Skeletal muscle satellite cell (primary cell): ENCODE measurements around the gene AK1.
A peak's percentile ranks its signal among the peaks of the same experiment; 100 is the strongest.

Experiments
- H3K27me3 ChIP-seq: 2 replicates; pipeline ENCODE4 v1.7.0; 2013; ENCODE audit warnings: low read length; ENCODE audit not compliant: control insufficient read depth, insufficient read depth
- H3K36me3 ChIP-seq: 2 replicates; pipeline ENCODE4 v1.7.0; 2013; ENCODE audit warnings: mild to moderate bottlenecking, control low read depth, low read length; ENCODE audit not compliant: insufficient read depth
- H3K4me1 ChIP-seq: 2 replicates; pipeline ENCODE4 v1.7.0; 2013; ENCODE audit warnings: low read length; ENCODE audit not compliant: control insufficient read depth, insufficient read depth
- H3K4me2 ChIP-seq: 2 replicates; pipeline ENCODE4 v1.7.0; 2013; ENCODE audit warnings: mild to moderate bottlenecking, low read length
- H3K4me3 ChIP-seq: 2 replicates; pipeline ENCODE4 v1.7.0; 2013; ENCODE audit warnings: low read length
- H3K9ac ChIP-seq: 2 replicates; pipeline ENCODE4 v1.7.0; 2013; ENCODE audit warnings: mild to moderate bottlenecking, low read depth, low read length, moderate library complexity
- H3K9me3 ChIP-seq: replicated peaks from 2 replicates; pipeline ENCODE4 v1.7.0; 2013; ENCODE audit warnings: mild to moderate bottlenecking, control low read depth, low read length

Gene AK1

DNA sequence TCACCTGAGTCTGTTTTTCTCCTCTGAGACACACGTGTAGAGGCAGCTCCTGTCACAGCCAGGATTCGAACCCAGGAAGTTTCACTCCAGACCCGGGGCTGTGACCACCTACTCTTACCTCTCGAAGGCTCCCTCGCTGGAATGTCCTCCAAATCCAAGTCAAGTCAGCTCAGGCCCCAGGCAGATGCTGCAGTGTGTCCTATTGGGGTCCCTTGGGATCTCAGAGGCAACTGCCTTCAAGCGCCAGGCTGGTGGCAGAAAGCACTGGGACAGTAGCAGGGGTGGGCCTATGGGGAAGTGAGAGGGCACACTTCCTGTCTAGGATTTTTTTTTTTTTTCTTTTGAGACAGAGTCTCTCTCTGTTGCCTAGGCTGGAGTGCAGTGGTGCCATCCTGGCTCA, 40.1 kb upstream of the AK1 start:
- Histone ChIP-seq H3K4me1 (peaks cover 60% of the 10 kb centered on the region), H3K36me3 (peaks cover 5% of the 10 kb centered on the region), H3K9me3 (no peaks in the 10 kb centered on the region), H3K9ac (peak overlapping the region; percentile 74), H3K4me3 (no peak overlapping the region), H3K4me2 (peak overlapping the region; percentile 80), H3K27me3 (no peaks in the 10 kb centered on the region)

DNA sequence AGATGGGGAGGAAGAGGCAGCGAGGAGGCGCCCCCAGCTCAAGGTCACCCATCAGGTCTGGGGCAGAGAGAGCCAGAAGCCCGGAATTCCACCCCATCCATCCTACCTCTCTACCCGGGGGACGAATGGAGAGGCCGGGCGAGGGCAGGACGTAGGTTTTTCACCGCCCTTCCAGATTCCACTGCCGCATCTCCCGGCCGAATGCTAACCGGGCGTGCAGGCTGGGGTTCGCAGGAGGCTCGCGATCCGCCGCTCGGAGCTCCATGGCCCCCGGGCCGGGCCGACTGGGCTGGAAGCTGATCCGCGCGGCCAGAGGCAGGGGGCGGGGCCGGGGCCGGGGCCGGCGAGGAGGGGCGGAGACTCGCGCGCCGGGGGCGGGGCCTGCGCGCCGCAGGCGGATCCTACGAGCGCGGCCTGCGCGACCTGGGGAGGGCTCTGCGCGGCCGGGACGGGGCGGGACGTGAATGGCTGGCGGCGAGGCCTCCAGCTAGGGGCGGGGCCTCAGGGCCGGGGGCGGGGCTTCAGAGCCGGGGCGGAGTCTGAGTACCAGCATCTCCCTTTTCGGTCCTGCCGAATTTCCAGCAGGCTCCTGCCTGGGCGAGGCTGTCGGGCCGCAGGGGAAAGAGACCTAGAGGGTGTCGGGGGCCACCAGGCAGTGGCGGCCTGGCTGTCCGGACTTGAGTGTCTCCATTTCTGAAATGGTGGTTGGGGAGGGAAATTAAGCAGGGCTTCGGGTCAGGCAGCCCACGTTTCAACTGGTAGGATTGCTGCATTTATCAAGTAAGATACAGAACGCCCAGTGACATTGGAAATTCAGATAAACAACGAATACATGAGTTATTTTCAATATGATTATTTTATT, 39.5 kb upstream of the AK1 start, which contains the start of gene ST6GALNAC4:
ST6GALNAC4 (minus strand) TSS at position 322 of the 862 bp plus-strand sequence. CDS start 622 bp downstream, outside the sequence.
- Histone ChIP-seq H3K4me2 (peak within 1 kb of the TSS; percentile 100), H3K36me3 (peaks cover 12% of the 10 kb centered on the region), H3K27me3 (no peaks in the 10 kb centered on the region), H3K9ac (peak within 1 kb of the TSS; percentile 84), H3K9me3 (no peaks in the 10 kb centered on the region), H3K4me3 (peak within 1 kb of the TSS; percentile 89), H3K4me1 (peaks cover 58% of the 10 kb centered on the region)

DNA sequence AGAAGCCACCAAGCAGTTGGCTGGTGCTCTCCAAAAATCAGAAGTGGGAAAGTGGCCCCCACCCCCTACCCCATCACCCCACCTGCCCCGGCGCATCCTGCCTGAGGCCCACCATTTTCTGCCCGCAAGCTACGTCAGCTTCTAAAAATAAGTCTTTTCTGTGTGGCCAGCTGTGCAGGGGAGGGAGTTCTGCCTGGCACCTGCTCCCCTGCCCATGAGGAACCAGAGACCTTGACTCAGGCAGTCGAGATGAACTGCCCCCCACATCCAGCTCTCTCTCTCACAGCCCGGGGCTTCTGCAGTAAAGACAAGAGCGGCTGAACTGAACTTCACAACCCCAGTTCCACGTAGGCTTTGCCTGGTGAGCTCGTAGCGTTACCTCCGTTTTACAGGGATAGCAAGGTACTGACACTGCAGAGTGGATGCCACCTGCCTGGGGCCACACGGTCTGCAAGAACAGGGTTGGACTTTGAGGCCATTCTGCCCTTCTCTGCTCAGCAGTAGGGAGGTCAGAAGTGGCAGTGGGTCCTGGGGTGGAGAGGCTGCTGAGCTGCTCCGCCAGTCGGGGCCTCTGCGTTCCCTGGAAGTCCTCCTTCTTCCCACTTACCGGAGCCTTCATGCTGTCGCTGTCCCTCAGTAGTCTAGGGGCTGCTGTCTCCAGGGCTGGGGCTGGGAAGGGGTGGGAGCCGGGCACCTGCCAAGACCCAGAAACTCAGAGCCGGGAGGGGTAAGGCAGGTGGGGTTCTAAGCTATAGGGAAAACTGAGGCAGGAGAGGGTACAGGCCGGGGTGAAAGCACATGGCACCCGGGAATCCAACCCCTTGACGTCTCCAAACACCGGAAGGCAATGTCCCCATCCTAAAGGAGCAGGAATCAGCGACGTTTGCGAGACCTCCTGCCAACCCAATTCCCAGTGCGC, 38.6 kb upstream of the AK1 start:
- Histone ChIP-seq H3K4me3 (peak overlapping the region; percentile 89), H3K4me1 (peaks cover 51% of the 10 kb centered on the region), H3K27me3 (no peaks in the 10 kb centered on the region), H3K9ac (peak overlapping the region; percentile 84), H3K36me3 (peaks cover 16% of the 10 kb centered on the region), H3K9me3 (no peaks in the 10 kb centered on the region), H3K4me2 (peak overlapping the region; percentile 100)

- Histone ChIP-seq H3K9ac (no peak overlapping the region), H3K9me3 (no peaks in the 10 kb centered on the region), H3K36me3 (peaks cover 17% of the 10 kb centered on the region), H3K4me1 (peaks cover 51% of the 10 kb centered on the region), H3K4me2 (peak overlapping the region; percentile 100), H3K27me3 (no peaks in the 10 kb centered on the region), H3K4me3 (no peak overlapping the region)
These were observed 37.9 kb upstream of the AK1 start for GRCh38 chr9:127915325-127915752.

DNA sequence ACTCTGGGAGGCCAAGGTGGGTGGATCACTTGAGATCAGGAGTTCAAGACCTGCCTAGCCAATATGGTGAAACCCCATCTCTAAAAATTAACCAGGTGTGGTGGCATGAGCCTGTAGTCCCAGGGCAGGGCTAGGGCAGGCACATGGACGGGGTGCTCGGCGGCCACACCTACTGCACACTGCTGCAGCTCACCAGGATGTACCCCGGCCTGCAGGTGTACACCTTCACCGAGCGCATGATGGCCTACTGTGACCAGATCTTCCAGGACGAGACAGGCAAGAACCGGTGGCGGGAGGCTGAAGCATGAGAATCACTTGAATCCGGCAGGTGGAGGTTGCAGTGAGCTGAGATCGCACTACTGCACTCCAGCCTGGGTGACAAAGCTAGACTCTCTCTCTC, 36.2 kb upstream of the AK1 start:
- Histone ChIP-seq H3K4me1 (peaks cover 35% of the 10 kb centered on the region), H3K27me3 (no peaks in the 10 kb centered on the region), H3K9me3 (no peaks in the 10 kb centered on the region), H3K4me3 (no peak overlapping the region), H3K36me3 (peaks cover 24% of the 10 kb centered on the region), H3K9ac (no peak overlapping the region), H3K4me2 (no peak overlapping the region)

DNA sequence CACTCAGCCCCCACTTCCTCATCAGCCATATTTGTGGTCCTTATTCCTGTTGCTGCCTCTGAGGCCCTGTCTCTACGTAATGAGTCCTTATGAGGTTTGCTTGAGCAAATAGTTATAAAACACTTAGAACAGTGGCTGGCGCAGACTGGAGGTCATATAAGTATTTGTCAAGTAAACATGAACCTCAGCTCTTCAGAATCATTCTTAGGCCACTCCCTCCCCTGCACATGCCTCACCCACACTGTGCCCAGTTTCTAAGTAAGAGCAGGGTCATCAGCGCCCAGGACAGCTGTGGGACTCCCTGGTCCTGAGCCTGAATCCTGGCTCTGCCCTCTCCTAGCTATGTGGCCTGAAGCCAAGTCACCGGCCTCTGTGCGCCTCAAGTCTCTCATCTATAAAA, 35.4 kb upstream of the AK1 start:
- H3K9ac ChIP-seq: no peak overlapping the region
- H3K9me3 ChIP-seq: no peaks in the 10 kb centered on the region
- H3K27me3 ChIP-seq: no peaks in the 10 kb centered on the region
- H3K4me1 ChIP-seq: peaks cover 27% of the 10 kb centered on the region
- H3K36me3 ChIP-seq: peaks cover 24% of the 10 kb centered on the region
- H3K4me3 ChIP-seq: no peak overlapping the region
- no peak overlapping the region for H3K4me2 ChIP-seq

DNA sequence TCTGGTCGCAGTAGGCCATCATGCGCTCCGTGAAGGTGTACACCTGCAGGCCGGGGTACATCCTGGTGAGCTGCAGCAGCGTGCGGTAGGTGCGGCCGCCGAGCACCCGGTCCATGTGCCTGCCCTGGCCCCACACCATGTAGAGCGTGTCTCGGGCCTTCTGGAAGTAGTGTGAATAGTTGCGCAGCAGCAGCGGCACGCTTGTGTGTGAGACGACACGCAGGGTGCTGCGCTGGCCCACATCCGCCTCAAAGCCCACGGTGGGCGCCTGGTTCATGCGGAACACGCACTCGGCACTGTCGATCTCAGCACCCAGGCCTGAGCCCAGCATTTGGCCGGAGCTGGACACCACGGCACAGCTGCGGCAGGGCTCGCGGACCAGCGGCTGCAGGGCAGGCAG, 34.8 kb upstream of the AK1 start:
- H3K9me3 ChIP-seq: no peaks in the 10 kb centered on the region
- H3K36me3 ChIP-seq: peaks cover 24% of the 10 kb centered on the region
- no peak overlapping the region for H3K4me3 ChIP-seq
- no peak overlapping the region for H3K9ac ChIP-seq
- peaks cover 23% of the 10 kb centered on the region for H3K4me1 ChIP-seq
- no peak overlapping the region for H3K4me2 ChIP-seq
- no peaks in the 10 kb centered on the region for H3K27me3 ChIP-seq

- Histone ChIP-seq H3K9me3 (no peaks in the 10 kb centered on the region), H3K9ac (no peak overlapping the region), H3K4me2 (no peak overlapping the region), H3K36me3 (peaks cover 24% of the 10 kb centered on the region), H3K4me1 (peaks cover 24% of the 10 kb centered on the region), H3K27me3 (no peaks in the 10 kb centered on the region), H3K4me3 (no peak overlapping the region)
These were observed 33.2 kb upstream of the AK1 start for GRCh38 chr9:127910613-127911205.

DNA sequence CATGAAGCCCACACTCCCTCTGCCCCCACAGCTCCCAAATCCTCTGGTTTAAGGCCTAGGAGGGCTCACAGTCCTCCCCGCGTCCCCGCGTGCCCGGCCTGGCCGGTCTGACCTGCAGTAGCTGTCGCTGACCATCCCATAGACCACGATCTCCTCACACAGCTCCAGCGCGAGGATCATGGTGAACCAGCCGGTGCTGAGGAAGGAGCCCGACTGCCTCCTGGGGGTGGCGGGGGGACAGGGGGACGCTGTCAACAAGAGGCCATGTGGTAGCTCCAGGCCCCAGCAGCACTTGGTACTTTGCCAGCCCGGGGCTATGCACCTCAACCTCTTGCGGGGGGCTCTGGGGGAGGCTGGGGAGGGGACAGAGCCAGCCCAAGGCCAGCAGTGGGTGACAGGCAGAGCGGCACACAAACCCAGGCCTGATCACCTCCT, 32.4 kb upstream of the AK1 start:
- Histone ChIP-seq H3K4me2 (no peak overlapping the region), H3K4me3 (no peak overlapping the region), H3K9ac (no peak overlapping the region), H3K4me1 (peaks cover 15% of the 10 kb centered on the region), H3K9me3 (no peaks in the 10 kb centered on the region), H3K27me3 (no peaks in the 10 kb centered on the region), H3K36me3 (peaks cover 24% of the 10 kb centered on the region)

DNA sequence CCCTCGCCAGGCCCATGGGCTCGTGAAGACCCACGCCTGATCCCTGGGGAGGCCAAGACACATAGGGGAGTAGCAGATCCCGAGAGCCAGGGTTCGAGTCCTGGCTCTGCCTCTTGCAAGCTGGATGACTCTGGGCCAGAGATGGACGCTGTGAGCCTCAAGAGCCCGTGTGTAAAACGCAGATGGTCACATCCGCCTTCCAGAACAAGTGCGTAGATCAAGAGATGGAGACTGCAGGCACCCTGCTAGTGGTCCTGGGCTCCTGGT, 31.1 kb upstream of the AK1 start:
- H3K4me1 ChIP-seq: peaks cover 23% of the 10 kb centered on the region
- no peaks in the 10 kb centered on the region for H3K9me3 ChIP-seq
- no peak overlapping the region for H3K9ac ChIP-seq
- H3K4me3 ChIP-seq: no peak overlapping the region
- H3K36me3 ChIP-seq: peaks cover 24% of the 10 kb centered on the region
- H3K27me3 ChIP-seq: no peaks in the 10 kb centered on the region
- H3K4me2 ChIP-seq: no peak overlapping the region

DNA sequence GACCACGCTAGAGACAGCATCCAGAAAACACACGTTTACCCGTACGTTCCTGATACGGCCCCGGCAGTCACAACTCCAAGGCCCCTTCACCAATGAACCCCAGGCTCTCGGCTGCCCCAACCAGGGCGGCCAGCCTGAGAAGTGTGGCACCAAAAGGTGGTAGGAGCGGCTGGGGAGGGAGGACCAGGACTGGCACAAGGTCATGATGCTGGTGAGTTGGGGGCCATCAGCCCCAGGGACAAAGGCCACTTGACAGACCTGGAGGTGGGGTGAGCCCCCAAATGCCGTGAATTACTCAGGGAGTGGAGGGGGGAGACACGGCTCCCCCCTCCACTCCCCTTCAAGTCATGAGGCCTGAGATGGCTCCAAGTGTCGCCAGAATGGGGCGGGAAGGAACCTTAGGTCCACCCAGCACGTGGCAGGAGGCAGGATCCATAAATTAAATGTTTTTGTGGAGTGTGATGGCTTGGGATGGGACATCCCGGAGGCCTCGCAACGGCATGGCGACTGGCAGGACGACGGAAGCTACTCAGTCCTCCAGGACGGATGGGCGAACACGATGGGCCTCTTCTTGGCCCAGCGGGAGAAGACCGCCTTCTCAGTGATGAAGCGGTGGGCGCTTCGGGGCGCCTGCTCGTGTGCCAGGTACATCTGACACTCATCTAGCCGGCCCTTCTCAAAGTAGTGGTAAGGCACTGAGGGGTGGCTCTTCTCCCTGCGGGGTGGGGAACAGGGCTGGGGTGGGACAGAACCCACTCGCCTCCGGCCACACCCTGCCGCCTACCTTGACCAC, 30.6 kb upstream of the AK1 start:
- Histone ChIP-seq H3K9ac (no peak overlapping the region), H3K36me3 (peaks cover 24% of the 10 kb centered on the region), H3K4me2 (no peak overlapping the region)

More for the DNA sequence above, 30.6 kb upstream of the AK1 start:
- no peak overlapping the region for H3K4me3 ChIP-seq
- H3K27me3 ChIP-seq: no peaks in the 10 kb centered on the region
- peaks cover 29% of the 10 kb centered on the region for H3K4me1 ChIP-seq
- no peaks in the 10 kb centered on the region for H3K9me3 ChIP-seq
